ENCODE measurements around the gene TSHZ3.

TSHZ3 gene

DNA sequence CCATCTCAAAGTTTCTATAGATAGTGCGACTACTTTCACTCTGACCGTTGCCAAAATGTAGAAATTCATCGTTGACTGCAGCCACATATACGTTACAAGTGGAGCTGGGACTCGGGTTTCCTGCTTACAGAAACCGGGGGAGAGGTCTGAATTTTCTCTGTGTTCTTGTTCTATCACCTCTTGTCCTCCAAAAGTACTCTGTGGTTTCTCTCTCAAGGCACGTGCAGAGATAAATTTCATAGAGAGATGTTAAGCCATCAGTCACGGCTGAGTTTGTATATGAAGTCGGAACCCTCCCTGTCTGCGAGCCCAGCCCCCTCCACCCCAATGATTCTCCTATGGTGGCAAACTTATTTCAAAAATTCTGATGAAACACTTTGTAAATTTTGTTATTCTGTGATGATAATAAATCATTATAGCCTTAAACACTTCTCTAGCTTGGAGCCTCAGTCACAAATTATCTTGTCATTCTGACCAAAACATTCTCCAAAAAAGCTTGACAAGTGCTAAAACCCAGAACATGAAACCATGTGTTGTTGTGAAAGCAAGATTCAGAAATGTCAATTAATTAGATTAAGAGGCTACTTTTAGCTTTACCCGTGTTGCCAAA is 87.5 kb downstream of the TSHZ3 start:
- DNase-seq = no peak

- DNase-seq = no peak
Measured at GRCh38 chr19:31261019-31261602, 88.1 kb downstream of the TSHZ3 start.

GRCh38 chr19:31260171-31260933 is 88.9 kb downstream of the TSHZ3 start:
- DNase-seq = no peak

DNA sequence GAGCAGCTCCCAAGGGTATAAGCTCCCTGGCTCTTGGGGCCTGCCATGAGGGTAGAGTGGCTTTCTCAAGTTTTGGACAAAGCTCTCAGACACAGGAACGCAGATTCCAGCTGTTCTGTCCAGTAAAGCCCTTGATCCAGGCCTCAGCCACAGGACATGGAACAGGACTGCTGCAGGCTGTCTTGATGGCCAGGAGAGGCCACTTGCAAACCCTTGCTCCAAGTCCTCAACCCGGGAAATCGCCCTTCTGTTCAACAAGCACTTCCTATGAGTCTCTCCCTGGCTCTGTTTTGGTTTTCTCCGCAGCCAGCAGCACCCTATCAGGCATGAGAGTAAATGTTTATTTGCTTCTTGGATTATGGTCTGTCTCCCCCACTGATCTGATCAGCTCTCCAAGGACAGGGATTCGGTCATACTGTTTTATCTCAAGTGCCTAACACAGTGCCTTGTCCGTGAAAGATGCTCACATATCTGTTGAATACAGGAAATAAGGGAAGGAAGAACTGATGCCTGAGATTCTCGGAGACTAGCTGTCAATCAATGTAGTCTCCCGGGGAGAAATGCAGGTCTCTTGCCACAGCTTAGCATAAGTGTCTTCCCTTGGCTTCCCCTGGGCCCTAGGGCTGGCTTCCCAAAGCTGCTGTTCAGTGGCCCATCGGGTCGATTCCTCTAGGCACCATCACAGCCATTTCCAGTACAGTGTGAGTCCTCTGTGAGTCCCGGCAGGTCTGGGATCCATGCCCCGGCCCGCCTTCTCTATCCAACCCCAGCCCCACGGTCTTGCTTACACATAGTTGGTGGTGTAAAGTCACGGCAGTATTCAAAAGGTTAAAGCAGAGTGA is 90.8 kb downstream of the TSHZ3 start:
- DNase-seq = no peak

- no peak for DNase-seq
Measured at GRCh38 chr19:31257426-31258130, 91.7 kb downstream of the TSHZ3 start.

- DNase-seq = no peak
Measured at GRCh38 chr19:31257025-31257424, 92.2 kb downstream of the TSHZ3 start.

DNA sequence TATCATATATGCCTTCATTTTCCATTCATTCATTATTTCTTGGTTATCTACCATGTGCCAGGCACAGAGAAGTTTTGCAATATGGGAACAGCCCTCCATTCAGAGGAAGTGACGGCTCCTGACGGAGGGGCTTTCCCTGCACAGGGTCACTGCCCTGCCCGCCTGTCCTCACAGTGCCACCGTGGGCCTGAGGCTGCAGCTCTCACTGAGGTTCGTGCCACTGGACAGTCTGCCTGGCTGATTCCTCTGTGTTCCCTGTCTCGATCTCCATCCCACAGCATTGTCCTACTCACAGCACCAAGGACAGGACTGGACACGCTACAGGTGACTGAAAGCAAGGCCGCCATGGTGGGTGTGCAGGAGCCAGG is 92.7 kb downstream of the TSHZ3 start:
- no peak for DNase-seq

GRCh38 chr19:31255831-31256592 is 93.2 kb downstream of the TSHZ3 start:
- DNase-seq = no peak

DNA sequence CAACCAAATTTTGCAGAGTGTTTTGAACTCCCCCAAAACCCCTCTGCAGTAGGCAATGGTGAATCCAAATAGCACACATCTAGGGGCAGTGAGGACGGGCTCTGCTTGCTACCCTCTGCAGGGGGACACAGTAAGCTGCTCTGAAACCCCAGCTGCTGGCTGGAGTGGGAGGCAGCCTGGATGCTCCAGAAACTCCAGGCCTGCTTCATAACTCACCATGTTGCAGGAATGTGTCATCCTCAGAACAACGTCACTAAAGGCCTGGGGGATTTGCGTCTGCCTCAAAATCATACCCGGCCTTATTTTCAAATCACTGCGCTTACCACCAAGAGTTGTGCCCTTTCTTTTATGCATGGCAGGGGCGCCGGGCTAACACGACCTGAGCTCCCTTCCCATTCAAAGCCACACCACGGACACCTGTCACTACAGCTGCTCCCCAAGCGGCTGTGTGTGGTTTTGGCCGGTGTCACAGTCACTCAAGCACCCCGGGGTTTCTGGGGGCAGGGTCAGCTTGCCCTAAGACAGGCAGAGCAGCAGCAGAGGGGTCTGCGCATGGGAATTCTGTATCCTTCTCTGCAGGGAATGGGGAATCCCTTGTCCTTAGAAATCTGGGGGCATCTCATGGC is 93.9 kb downstream of the TSHZ3 start:
- DNase-seq = no peak

DNA sequence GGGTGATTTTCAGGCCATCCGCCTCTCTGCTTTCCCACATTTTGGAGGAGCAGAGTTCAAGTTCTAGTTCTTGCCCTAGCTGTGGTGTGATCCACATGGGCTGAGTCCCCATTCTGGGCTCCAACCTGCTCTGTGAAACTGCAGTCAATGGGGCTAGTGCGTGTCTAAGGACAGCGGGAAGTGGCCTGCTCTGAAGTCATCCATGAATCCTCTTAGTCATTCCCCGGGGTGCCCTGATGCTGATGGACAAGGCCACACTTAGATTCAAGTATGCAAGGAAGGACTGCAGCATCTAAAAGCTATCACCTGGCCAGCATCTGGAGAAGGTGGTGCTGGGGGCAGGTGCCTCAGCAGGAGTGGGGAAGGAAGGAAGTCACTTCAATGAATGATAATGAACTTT is 94.6 kb downstream of the TSHZ3 start:
- no peak for DNase-seq

DNA sequence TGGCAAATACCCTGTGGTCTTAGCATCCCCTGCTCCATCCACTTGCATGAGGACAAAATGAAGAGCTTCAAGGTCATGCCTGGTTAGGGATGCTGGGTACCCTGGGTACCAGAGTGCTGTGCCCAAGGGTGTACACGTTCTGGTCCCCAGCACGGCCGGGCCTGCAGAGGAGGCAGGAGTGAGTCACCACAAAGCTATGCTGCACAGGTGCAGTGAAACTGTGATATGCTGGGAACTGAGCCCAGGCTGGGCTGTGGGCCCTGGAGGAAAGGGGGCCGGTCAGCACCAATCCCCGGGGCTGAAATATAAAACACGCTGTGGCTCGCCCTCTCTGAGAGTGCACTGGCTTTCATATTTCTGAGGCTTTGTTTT is 95.1 kb downstream of the TSHZ3 start:
- no peak for DNase-seq

DNA sequence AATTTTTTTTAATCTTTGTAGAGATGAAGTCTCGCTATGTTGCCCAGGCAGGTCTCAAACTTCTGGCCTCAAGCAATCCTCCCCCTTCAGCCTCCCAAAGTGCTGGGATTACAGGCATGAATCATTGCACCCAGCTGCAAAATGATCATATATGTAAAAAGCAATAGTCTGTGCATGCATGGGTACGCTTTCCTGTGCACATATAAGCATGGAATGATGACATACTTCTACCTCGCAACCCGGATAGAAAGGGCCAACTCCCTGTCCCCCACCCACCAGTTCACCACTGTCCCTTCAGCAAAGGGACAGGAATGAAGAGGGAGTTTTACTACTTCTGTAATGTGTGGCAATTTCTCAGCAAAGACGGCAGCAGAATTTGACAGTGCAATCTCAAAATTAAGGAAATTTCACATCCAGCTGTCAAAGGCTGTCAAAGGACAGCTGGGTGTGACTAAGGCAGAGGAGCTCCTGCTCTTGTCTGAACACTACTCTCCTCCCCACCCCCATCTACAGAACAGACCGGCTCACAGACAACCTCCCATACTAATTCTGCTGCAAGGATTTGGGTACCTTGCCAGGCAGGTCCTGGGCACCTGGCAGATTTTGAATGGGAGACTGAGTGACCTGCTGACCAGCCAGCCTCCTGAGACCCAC is 95.6 kb downstream of the TSHZ3 start:
- DNase-seq = no peak

GRCh38 chr19:31252441-31252840 is 96.8 kb downstream of the TSHZ3 start:
- DNase-seq = no peak

DNA sequence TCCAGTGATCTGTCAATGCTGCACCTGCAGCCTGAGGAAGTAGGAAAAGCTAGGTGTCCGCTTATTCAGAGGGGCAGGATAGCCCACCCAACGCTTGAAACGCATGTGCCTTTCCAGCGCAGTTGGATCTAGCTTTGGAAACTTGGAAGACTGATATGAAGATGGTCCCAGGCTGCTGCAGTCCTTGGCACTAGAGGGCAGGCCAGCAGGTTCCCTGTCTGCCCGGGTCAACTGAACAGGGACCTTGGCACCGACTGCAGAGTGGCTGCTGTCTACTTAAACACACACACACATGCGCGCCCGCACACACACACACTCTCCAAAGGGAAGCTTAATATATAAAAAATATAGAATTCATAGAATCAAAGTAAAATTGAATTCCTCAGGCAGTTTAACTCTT is 100.0 kb downstream of the TSHZ3 start:
- no peak for DNase-seq

DNA sequence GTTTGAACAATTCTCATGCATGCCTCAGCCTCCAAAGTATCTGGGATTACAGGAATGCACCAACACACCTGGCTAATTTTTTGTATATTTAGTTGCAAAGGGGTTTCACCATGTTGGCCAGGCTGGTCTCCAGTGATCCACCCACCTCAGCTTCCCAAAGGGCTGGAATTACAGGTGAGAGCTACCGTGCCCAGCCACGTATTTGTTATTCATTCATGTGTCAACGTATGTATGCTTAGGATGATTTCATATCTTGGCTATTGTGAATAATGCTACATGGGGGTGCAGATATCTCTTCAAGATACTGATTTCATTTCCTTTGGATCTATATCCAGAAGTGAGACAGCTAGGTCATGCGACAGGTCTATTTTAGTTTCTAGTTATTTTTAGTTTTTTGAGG is 113.4 kb downstream of the TSHZ3 start:
- DNase-seq = no peak

- DNase-seq = no peak
Measured at GRCh38 chr19:31233295-31233800, 115.9 kb downstream of the TSHZ3 start.

GRCh38 chr19:31232871-31233270 is 116.4 kb downstream of the TSHZ3 start:
- no peak for DNase-seq

DNA sequence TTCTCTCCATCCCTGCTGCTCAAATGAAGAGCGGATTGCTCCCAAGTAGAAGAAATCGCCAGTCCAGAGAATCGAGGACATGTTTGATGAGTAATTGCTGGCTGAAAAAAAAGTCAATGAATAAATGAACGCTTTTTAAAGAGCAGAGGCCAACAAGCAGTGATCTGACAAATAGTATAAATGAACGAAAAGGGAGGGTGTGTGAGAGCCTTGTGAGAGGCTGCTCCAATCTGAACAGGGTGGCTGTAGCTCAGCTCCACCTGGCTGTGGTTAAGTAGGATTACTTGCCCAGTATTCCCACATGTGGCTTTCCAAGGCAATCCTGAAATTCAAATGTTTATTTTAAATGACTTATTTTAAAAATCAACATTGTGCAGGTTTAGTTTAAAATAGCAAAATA is 117.1 kb downstream of the TSHZ3 start:
- no peak for DNase-seq

DNA sequence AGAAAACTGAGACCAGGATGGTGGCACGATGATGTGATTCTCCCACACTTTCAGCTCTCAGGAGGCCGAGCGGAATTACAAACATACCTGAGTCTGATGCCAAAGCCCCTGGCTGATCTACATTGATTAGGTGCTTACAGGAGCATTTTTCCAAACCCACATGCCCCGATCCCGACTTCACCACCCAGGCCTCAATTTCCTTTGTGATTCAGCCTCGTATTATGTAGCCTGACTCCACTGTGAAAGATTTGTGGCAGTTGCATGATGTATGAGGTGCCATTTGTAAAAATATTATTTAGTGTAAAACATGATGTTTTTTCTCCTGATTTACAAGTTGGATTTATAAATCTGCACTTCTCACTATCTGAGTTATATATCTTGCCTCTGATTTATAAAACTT is 118.0 kb downstream of the TSHZ3 start:
- no peak for DNase-seq

- DNase-seq = no peak
Measured at GRCh38 chr19:31226151-31226935, 122.9 kb downstream of the TSHZ3 start.
